HG02642 (cell line): Measurements from ENCODE around the gene CCNY.
A peak's percentile ranks its signal among the peaks of the same experiment; 100 is the strongest.

Experiments used
- ATAC-seq: cut with Tn5 transposase; IDR thresholded peaks from one replicate; pipeline ENCODE4 v1.9.1; 2021; ENCODE audit warnings: mild to moderate bottlenecking; ENCODE audit not compliant: unreplicated experiment, poor library complexity

CCNY gene

GRCh38 chr10:35379226-35380137, 43.2 kb downstream of the CCNY start:
- peak; percentile 77 for ATAC-seq

GRCh38 chr10:35382096-35382495, 45.8 kb downstream of the CCNY start:
- ATAC-seq, result no peak

GRCh38 chr10:35384265-35384868, 48.1 kb downstream of the CCNY start:
- no peak for ATAC-seq

GRCh38 chr10:35386594-35387174, 50.4 kb downstream of the CCNY start:
- no peak for ATAC-seq

- ATAC-seq, result peak; percentile 82
Measured at GRCh38 chr10:35387768-35388167, 51.5 kb downstream of the CCNY start.

GRCh38 chr10:35388197-35388596, 51.9 kb downstream of the CCNY start:
- peak; percentile 39 for ATAC-seq

- ATAC-seq, result no peak
Measured at GRCh38 chr10:35388682-35389081, 52.4 kb downstream of the CCNY start.

GRCh38 chr10:35390161-35390840, 54.0 kb downstream of the CCNY start:
- ATAC-seq, result no peak

GRCh38 chr10:35390843-35391152, 54.5 kb downstream of the CCNY start:
- ATAC-seq, result no peak

- ATAC-seq, result no peak
Measured at GRCh38 chr10:35391153-35391953, 55.0 kb downstream of the CCNY start.

GRCh38 chr10:35391954-35392262, 55.6 kb downstream of the CCNY start:
- ATAC-seq, result no peak

GRCh38 chr10:35392482-35393228, 56.3 kb downstream of the CCNY start:
- no peak for ATAC-seq

GRCh38 chr10:35394411-35394851, 58.1 kb downstream of the CCNY start:
- ATAC-seq, result no peak

GRCh38 chr10:35394934-35395333, 58.6 kb downstream of the CCNY start:
- ATAC-seq, result no peak

GRCh38 chr10:35396560-35397434, 60.5 kb downstream of the CCNY start:
- ATAC-seq, result no peak

GRCh38 chr10:35397953-35398352, 61.6 kb downstream of the CCNY start:
- ATAC-seq, result no peak

- no peak for ATAC-seq
Measured at GRCh38 chr10:35398355-35398754, 62.0 kb downstream of the CCNY start.

- no peak for ATAC-seq
Measured at GRCh38 chr10:35398908-35399307, 62.6 kb downstream of the CCNY start.
